ENCODE data around the gene MICAL1. TPM values are rescaled to one million over a fixed set of nuclear protein-coding genes. Genes with fewer than 3 reads are reported as not detected.
A peak's percentile ranks its signal among the peaks of the same experiment; 100 is the strongest.
"Not testable (repeated sequence)": the region's sequence is repeated elsewhere in the genome, so short reads cannot be mapped to it uniquely, and the experiment has no call there.

MICAL1 gene
- total RNA-seq, 1 experiment from 2014 or later: 21.3 TPM

GRCh38 chr6:109477725-109478124, 22.2 kb upstream of the MICAL1 start:
- in situ Hi-C loops (cut with HindIII; ENCODE audit: low sequenced_read_pairs): no loop called here
- DNase-seq (ENCODE audit: low spot score): no peak

- DNase-seq (ENCODE audit: low spot score): no peak
- in situ Hi-C loops (cut with HindIII; ENCODE audit: low sequenced_read_pairs): no loop called here
Measured at GRCh38 chr6:109477184-109477583, 21.6 kb upstream of the MICAL1 start.

DNA sequence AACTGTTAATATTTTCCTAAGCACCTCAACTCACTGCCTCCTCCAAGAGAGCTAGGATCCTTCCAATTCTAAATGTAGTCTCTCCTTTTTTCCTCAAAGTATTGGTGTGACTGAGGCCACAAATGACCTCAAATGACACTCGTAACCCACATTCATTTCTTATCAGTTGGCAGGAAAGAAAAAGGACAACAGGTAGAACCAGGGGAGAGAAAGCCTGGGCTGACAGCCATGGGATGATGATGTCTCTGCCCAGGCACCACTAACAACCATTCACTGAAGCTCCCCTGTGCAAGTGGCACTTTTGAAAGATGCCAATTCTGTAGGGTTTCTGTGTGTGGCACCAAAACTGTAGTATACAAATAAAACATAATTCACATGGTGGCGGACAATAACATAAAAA, 20.1 kb upstream of the MICAL1 start:
- DNase-seq (ENCODE audit: low spot score): no peak
- in situ Hi-C loops (cut with HindIII; ENCODE audit: low sequenced_read_pairs): no loop called here

DNA sequence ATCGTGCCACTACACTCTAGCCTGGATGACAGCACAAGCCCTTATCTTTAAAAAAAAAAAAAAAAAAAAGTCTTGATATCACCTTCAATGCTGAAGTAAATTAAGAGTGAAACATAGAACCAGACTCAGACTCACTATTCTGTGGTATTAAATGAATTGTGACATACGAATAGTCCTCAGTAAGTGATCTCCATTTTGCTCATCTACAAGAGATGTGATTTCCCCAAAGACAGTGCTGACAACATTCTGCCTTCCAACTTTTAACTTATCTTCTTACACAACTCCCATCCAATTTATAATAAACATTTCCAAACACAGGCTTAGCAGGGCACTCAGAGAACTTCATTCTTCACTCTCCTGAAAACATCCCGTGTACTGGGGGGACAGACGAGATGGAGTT, 19.4 kb upstream of the MICAL1 start:
- in situ Hi-C loops (cut with HindIII; ENCODE audit: low sequenced_read_pairs): no loop called here
- no peak for DNase-seq (ENCODE audit: low spot score)

DNA sequence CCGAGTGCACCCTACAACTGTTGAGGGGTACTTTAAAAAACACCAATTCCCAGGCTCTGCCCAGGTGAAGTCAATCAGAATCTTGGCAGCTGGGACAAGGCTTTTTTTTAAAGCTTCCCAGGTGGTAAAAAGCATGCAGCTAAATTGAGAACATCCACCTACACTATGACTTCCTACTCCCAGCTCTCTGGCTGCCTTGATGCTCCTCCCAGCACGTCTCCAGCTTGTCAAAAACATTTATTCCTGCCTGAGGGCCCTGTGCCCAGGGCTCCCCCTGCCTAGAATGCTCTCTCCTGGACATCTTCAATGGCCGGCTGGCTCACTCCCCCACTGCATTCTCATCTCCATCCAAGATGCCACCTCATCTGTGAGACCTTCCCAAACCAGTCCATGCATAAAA, 17.5 kb upstream of the MICAL1 start:
- in situ Hi-C loops (cut with HindIII; ENCODE audit: low sequenced_read_pairs): no loop called here

DNA sequence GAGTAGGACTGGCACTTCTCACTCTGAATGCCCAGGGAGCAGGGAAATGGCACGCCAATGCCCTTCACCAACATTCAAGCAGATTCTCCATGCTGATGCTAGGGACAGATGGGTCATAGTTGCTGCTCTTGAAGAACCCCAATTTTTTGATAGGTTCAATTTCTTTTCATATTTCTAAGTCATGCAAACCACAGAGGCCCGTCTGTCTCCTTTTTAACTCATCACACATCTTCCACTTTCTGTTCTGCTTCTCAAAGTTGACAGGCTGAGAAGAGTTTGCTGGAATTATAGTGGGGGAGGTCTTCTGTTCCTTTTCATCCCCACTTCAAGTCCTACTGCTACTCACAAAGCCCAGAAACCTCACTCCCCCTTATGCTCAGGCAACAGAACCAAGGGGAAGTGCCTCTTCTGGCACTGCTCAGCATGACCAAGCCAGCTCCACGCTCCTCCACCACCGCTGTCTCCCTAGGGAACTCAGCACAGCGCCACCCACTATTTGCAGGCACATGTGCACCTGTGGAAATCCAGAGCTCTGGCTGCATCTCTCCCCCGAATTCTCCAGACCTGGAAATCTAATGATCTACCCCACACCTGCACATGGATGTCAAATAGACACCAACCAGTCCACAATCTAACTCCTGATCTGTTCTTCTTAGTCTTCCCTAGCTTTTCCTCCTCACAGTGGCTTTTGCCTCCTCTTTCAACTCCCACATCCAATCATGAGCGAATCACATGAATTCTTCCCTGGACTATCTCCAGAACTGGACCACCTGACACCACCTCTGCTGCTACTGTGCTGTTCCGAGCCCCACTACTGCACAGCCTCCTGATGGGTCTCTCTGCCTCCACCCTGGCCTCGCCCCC, 16.8 kb upstream of the MICAL1 start:
- DNase-seq (ENCODE audit: low spot score): no peak
- in situ Hi-C loops (cut with HindIII; ENCODE audit: low sequenced_read_pairs): no loop called here

More for the DNA sequence above, 17.5 kb upstream of the MICAL1 start:
- no peak for DNase-seq (ENCODE audit: low spot score)

DNA sequence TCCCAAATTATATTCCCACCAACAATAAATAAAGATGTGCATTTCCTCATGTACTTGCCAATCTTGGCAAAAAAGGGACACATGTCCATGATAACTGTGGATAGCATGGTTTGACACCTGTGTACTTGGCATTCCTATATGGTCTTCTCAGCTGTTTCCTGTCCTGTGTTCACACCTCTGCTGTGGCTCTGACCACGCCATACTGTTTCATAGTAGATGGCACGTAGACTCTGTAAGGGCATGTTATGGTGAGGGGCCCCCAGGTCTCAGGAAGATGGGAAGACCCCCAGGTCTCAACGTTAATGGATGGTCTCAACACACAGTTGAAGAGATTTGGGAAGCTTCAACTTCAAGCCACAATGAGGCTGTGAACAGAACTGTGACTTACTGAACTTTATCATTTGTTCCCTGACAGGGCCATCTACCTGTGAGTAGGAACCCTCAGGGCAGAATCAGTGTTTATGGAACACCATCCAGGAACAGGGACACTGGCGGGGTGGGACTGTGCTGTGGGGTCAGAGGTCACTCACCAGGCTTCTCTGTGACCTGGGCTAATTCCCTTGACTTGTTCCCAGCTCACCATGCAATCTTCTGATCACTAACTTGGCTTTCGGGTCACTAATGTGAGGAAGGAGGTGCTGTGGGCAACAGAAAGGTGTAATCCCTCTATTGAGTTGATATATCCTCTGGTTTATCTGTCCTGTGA, 15.7 kb upstream of the MICAL1 start:
- DNase-seq (ENCODE audit: low spot score): no peak
- in situ Hi-C loops (cut with HindIII; ENCODE audit: low sequenced_read_pairs): no loop called here

- in situ Hi-C loops (cut with HindIII; ENCODE audit: low sequenced_read_pairs): no loop called here
- DNase-seq (ENCODE audit: low spot score): no peak
Measured at GRCh38 chr6:109469591-109470189, 14.1 kb upstream of the MICAL1 start.

DNA sequence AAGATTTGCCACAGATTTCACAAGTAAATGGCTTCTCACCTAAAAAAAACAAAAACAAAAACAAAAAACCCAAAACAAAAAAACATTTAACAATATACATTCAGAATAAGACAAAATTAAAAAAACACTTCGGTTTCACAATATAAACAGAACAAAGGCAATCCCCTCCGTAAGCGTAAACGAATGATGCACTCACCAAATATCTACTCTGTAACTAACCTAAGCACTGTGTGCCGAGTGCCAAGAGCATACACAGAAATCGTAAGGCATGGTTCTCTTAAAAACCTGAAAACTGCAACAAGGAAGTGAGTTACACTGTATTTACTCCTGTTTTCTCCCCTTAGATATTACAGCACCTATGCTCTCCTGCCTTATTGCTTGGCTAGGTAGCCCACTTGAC, 12.1 kb upstream of the MICAL1 start:
- no peak for DNase-seq (ENCODE audit: low spot score)
- in situ Hi-C loops (cut with HindIII; ENCODE audit: low sequenced_read_pairs): no loop called here

- in situ Hi-C loops (cut with HindIII; ENCODE audit: low sequenced_read_pairs): no loop called here
- DNase-seq (ENCODE audit: low spot score): no peak
Measured at GRCh38 chr6:109466212-109466923, 10.8 kb upstream of the MICAL1 start.

DNA sequence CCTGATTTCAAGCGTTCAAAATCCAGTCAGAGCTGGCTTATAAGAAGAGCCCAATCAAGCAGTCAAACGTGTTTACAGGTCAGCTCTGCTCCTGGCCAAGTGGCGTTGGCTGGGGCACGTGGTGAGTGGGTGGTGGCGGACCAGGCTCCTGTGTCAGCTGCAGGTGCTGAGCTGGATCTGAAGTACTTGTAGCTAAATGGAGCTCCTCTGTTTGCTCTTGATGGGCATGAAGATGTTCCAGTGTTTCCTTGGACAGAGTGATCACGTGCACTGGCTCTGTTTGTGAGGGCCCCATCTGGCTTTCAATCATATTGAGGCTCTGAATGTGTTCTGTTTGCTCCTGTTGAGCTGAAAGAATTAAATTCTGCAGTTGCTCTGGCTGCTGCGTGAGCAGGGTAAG, 10.2 kb upstream of the MICAL1 start:
- peak; percentile 67 for DNase-seq (ENCODE audit: low spot score)
- in situ Hi-C loops (cut with HindIII; ENCODE audit: low sequenced_read_pairs): no loop called here

DNA sequence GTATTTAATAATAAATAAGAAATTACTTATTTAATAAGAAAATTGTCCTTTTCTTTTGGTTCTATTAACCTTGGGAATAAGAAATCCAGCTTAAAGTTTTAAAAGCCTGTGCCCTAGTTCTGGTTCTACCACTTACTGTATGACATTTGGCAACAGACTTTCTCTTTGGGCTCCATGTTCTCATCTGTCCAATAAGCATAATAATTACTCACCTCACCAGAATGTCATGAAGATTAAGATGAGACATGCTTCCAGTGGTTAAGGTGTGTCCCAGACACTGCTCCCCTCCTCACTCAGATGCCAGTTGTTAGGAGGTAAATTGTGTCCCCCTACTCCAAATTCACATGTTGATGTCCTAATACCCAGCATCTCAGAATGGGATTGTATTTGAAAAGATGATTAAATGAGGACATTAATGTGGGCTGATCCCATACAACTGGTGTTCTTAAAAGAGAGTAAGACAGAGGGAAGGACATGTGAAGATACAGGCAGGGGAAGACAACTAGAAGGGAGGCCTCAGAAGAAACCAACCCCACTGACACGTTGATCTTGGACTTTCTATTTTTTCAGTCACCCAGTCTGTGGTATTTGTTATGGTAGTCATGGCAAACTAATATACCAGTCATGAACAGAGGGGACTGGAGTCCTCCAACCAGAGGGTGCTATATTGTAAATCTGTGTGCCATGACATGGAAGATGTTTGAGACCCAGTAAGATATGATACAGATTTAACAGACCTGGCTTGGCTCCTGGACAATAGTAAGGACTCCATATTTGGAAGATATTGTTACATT, 6.4 kb upstream of the MICAL1 start:
- in situ Hi-C loops (cut with HindIII; ENCODE audit: low sequenced_read_pairs): no loop called here

GRCh38 chr6:109461205-109461604, 5.6 kb upstream of the MICAL1 start:
- DNase-seq (ENCODE audit: low spot score); in situ Hi-C loops (cut with HindIII; ENCODE audit: low sequenced_read_pairs): not testable (repeated sequence)

More for the DNA sequence above, 6.4 kb upstream of the MICAL1 start:
- no peak for DNase-seq (ENCODE audit: low spot score)

DNA sequence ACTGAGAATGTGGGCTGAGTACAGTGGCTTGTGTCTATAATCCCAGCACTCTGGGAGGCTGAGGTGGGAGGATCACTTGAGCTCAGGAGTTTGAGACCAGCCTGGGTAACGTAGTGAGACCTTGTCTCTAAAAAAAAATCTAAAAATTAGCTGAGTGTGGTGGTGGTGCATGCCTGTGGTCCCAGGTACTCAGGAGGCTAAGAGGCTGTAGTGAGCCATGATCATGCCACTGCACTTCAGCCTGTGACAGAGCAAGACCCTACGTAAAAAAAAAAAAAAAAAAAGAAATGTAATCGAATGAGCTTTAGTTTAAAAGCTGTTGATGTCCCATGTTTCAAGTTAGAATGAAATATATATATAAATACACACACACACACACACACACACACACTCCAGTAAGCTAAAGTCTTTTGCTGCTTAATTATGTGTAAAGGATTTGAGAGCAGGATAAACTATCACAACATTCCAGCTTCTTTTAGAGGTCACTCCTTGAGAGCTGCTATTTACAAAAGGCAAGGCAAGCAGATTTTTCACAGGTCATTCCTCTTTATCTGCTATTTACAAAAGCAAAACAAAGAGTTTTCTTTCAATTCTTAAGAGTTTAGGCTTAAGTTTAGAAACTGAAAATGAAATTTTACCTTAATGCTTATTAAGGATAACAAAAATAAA, 4.7 kb upstream of the MICAL1 start:
- in situ Hi-C loops (cut with HindIII; ENCODE audit: low sequenced_read_pairs): no loop called here
- no peak for DNase-seq (ENCODE audit: low spot score)

GRCh38 chr6:109458774-109459531, 3.4 kb upstream of the MICAL1 start:
- in situ Hi-C loops (cut with HindIII; ENCODE audit: low sequenced_read_pairs): no loop called here
- no peak for DNase-seq (ENCODE audit: low spot score)

GRCh38 chr6:109457562-109457996, 2.0 kb upstream of the MICAL1 start:
- in situ Hi-C loops (cut with HindIII; ENCODE audit: low sequenced_read_pairs): no loop called here
- DNase-seq (ENCODE audit: low spot score): peak; percentile 64

GRCh38 chr6:109456710-109457561, 1.4 kb upstream of the MICAL1 start:
- in situ Hi-C loops (cut with HindIII; ENCODE audit: low sequenced_read_pairs): no loop called here
- peak; percentile 93 for DNase-seq (ENCODE audit: low spot score)
